ENCODE results near the gene ADCYAP1. TPM values are rescaled to one million over a fixed set of nuclear protein-coding genes. Genes with fewer than 3 reads are reported as not detected.

Gene ADCYAP1
- total RNA-seq, 4 donors from 2014 or later = 0.41 to 0.64 TPM; not detected in 2

DNA sequence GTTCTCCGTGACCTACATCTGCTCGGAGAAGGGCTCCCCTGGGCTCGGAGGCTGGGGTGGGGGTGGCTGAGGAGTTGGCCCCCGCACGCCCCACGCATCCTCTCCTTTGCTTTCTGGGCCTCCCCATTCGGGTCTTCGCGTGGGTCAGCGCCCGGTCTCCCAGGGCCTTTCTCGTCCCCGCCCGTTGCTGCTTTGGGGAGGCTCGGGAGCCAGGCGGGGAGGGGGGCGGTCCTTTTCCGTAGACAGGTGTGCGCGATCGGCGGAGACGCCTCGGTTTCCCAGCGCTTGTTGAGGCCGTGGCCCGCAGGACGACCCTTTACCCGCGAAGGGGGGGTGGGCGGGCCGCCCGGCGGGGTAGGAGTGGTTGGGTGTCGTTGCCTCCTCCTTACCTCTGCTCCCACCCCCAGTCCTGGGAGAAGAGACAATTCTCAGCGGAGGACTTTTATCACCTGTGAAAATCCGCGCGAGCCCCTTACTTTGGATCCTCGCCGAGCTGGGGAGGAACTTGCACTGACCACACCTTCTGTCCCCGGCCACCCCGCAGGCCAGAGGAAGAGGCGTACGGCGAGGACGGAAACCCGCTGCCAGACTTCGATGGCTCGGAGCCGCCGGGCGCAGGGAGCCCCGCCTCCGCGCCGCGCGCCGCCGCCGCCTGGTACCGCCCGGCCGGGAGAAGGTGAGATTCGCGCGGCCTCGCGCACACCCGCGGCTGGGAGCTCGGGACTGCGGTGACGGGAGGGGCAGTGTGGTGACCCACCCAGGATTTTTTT lies 2.6 kb downstream of the ADCYAP1 start:
- Histone ChIP-seq H3K36me3 (no peaks in the 10 kb centered on the region), H3K27ac (no peak overlapping the region), H3K4me3 (peak overlapping the region in 3 of 4 donors; percentile 12 to 45 (median 19)), H3K4me1 (peaks cover 7 to 42% (median 22%) of the 10 kb centered on the region in 4 donors), H3K27me3 (peaks cover 100% of the 10 kb centered on the region), H3K9me3 (no peaks in the 10 kb centered on the region)
- in situ Hi-C loops (cut with MboI; ENCODE audit: low pct_ligation_motif_present in 1 of 4, low pct_unique_long_range_greater_than_20kb in 1 of 4, low sequenced_read_pairs in 3 of 4) = no loop called here
- no peak for TF ChIP-seq POLR2A (IDR thresholded peaks at IDR 0.05)
- TF ChIP-seq POLR2AphosphoS5 (IDR thresholded peaks at IDR 0.05) = no peak
- TF ChIP-seq EP300 (IDR thresholded peaks at IDR 0.05; ENCODE audit: low read depth) = no peak
- TF ChIP-seq CTCF (IDR thresholded peaks at IDR 0.05) = no peak
- WGBS, 2 donors (ENCODE audit: low coverage in 1 of 2) = 16% methylated on average over 68 of the region's 75 CpGs; no CpG with 5 or more reads in 1 of the 2 donors
- intact Hi-C loops (cut with DNase I; ENCODE audit: low total_unique reads) = no loop called here
- no peak for DNase-seq

DNA sequence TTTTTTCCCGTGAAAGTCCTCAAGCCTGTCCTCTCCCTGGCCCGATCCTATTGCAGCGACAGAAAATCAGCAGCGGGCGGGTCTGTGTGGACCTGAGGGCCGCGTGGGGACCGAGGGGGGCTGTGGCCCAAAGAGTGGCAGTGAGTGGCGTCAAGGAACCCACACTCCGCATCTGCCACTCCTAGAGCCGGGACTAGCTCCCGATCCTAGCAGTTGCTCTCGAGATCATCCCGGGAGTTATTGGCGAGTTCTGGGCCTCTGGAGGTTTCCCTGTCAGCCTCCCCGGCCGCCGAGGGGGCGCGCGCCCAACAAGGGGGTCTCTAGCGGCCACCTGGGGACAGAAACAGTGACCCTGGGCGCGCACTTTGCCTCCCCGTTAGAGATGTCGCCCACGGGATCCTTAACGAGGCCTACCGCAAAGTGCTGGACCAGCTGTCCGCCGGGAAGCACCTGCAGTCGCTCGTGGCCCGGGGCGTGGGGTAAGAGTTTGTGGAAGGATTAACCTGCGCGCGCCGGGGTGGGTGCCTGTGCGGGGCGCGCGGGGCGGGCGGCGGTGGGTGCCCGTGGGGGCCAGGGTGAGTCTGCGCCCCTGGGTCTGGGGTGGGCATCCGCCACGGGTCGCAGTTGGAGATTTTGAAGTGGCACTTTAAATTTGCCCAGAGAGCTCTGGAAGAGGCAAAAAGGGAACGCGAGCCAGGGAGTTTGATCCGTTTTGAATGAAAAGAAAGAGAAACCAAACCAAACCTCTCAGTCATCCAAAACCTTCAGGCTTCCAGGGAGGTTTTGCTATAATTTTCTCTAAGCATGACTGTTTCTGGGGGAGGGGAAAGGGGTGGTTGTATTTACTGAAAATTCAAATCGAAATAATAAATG lies 3.5 kb downstream of the ADCYAP1 start:
- H3K4me3 ChIP-seq = peak overlapping the region in 3 of 4 donors; percentile 12 to 45 (median 19)
- H3K27ac ChIP-seq = no peak overlapping the region
- in situ Hi-C loops (cut with MboI; ENCODE audit: low pct_ligation_motif_present in 1 of 4, low pct_unique_long_range_greater_than_20kb in 1 of 4, low sequenced_read_pairs in 3 of 4) (no loop called here), intact Hi-C loops (cut with DNase I; ENCODE audit: low total_unique reads) (no loop called here)
- H3K27me3 ChIP-seq = peaks cover 100% of the 10 kb centered on the region
- no peak for DNase-seq
- WGBS, 2 donors (ENCODE audit: low coverage in 1 of 2) = 11 to 13% methylated on average over 3 to 46 of the region's 55 CpGs
- peaks cover 7 to 42% (median 22%) of the 10 kb centered on the region in 4 donors for H3K4me1 ChIP-seq
- TF ChIP-seq EP300 (IDR thresholded peaks at IDR 0.05; ENCODE audit: low read depth) (no peak), CTCF (IDR thresholded peaks at IDR 0.05) (no peak), POLR2AphosphoS5 (IDR thresholded peaks at IDR 0.05) (no peak), POLR2A (IDR thresholded peaks at IDR 0.05) (no peak)
- H3K9me3 ChIP-seq = no peaks in the 10 kb centered on the region
- no peaks in the 10 kb centered on the region for H3K36me3 ChIP-seq

DNA sequence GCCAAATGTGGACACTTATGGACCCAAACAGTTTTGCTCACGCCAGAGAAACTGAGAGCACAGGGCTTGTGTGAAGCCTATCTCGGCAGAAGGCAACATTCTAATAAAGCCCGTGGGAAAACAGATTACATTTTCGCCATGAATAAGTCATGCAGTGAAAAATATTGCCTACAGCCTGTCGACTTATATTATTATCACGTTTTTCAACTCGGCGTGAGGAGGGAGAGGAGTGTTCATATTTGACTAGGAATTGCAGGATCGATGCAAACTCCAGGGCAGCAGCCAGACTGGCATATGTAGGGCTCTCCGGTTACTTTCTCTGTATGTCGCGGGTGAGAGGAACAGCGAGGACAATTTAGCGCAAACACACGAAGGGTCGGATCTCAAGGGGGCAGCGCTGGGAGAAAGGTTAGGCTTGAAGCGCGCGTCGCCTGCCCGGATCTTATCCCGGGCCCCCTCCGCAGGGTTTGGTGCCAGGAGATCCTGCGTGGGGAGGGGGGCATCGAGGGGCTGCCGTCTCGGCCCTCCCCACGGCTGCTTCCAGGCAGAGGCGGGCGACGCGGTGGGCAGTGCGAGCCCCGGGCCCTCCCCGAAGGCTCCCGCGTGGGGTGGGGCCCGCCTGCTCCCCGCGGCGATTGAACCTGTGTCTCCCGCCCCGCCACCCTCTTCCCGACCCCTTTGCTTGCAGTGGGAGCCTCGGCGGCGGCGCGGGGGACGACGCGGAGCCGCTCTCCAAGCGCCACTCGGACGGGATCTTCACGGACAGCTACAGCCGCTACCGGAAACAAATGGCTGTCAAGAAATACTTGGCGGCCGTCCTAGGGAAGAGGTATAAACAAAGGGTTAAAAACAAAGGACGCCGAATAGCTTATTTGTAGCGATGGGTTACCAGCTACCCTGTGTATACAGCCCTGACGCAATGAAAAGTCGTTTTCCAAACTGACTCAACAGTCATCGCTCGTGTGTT lies 4.4 kb downstream of the ADCYAP1 start:
- Histone ChIP-seq H3K4me1 (peaks cover 7 to 42% (median 22%) of the 10 kb centered on the region in 4 donors), H3K27me3 (peaks cover 91% of the 10 kb centered on the region), H3K9me3 (no peaks in the 10 kb centered on the region), H3K36me3 (no peaks in the 10 kb centered on the region), H3K27ac (no peak overlapping the region), H3K4me3 (peak overlapping the region in 3 of 4 donors; percentile 2 to 45 (median 19))
- WGBS, 2 donors (ENCODE audit: low coverage in 1 of 2) = 25 to 28% methylated on average over 15 to 58 of the region's 69 CpGs
- intact Hi-C loops (cut with DNase I; ENCODE audit: low total_unique reads) = no loop called here
- TF ChIP-seq POLR2AphosphoS5 (IDR thresholded peaks at IDR 0.05) = no peak
- TF ChIP-seq POLR2A (IDR thresholded peaks at IDR 0.05) = no peak
- TF ChIP-seq CTCF (IDR thresholded peaks at IDR 0.05) = no peak
- no peak for TF ChIP-seq EP300 (IDR thresholded peaks at IDR 0.05; ENCODE audit: low read depth)
- DNase-seq = no peak
- in situ Hi-C loops (cut with MboI; ENCODE audit: low pct_ligation_motif_present in 1 of 4, low pct_unique_long_range_greater_than_20kb in 1 of 4, low sequenced_read_pairs in 3 of 4) = no loop called here
